HepG2 (cell line): ENCODE results near the gene CFAP54. TPM values are rescaled to one million over a fixed set of nuclear protein-coding genes. Genes with fewer than 3 reads are reported as not detected.

Experiments used
- ATAC-seq: fragments of 200-7000 bp; cut with Tn5 transposase; 3 replicates; pipeline ENCODE4 v1.9.1; 2020; ENCODE audit warnings: mild to moderate bottlenecking, moderate library complexity
- BruUV-seq: library from RNA; stranded (reverse); fragments of 400-500 nt; replicated peaks from 2 replicates; lab custom pipeline; 2021; lab: Mats Ljungman, UMichigan
- CTCF ChIA-PET: fragments of 300-600 bp; formaldehyde crosslinking; extraction: SDS; loops from one replicate; lab custom pipeline; 2021; ENCODE audit warnings: low total read pairs, inconsistent platforms, low intra/inter-chr PET ratio; lab: Yijun Ruan, JAX
- POLR2A ChIA-PET: fragments of 350-600 bp; sonication (Branson Sonifier 250); formaldehyde crosslinking; loops from one replicate; lab custom pipeline; 2020; ENCODE audit warnings: antibody characterized with exemption, inconsistent platforms; lab: Yijun Ruan, JAX
- DNase-seq: peaks from one replicate; pipeline ENCODE4 v3.0.0-alpha.2; 2015; ENCODE audit warnings: low spot score
- FAIRE-seq: peaks from 3 replicates; lab custom pipeline; 2011; peaks lifted over from hg19 to GRCh38; lab: Jason Lieb, UNC
- H2AFZ ChIP-seq: one replicate; pipeline ENCODE4 v1.6.1; 2011; ENCODE audit warnings: low read length, inconsistent platforms
- H3K27ac ChIP-seq: fragments of 300-600 bp; 3 replicates; pipeline ENCODE4 v1.8.0; 2011; ENCODE audit warnings: mixed run types, mild to moderate bottlenecking, mixed read lengths, low read length, inconsistent platforms; ENCODE audit not compliant: insufficient read depth; ENCODE audit errors: extremely low read length
- H3K27me3 ChIP-seq, 2 experiments: fragments of 200-600 bp in 1 of 2; 2 replicates in 1 of 2; 3 replicates in 1 of 2; pipeline versions ENCODE4 v1.6.0 to v1.8.0; 2011; ENCODE audit warnings: low read length in 2 of 2, mild to moderate bottlenecking in 2 of 2, moderate library complexity in 2 of 2, inconsistent platforms in 1 of 2; ENCODE audit not compliant: insufficient read depth in 2 of 2, control insufficient read depth in 1 of 2
- H3K36me3 ChIP-seq, 2 experiments: fragments of 200-600 bp in 1 of 2; replicated peaks in 1 of 2; 2 replicates in 1 of 2; 3 replicates in 1 of 2; pipeline versions ENCODE4 v1.5.1 to v1.8.0; 2011; ENCODE audit warnings: low read length in 2 of 2, inconsistent platforms in 1 of 2; ENCODE audit not compliant: insufficient read depth in 2 of 2, control insufficient read depth in 1 of 2
- H3K4me1 ChIP-seq: 2 replicates; pipeline ENCODE4 v1.5.1; 2012; ENCODE audit warnings: low read length, inconsistent platforms; ENCODE audit not compliant: insufficient read depth
- H3K4me2 ChIP-seq: 2 replicates; pipeline ENCODE4 v1.6.0; 2011; ENCODE audit warnings: low read depth, low read length, inconsistent platforms
- H3K4me3 ChIP-seq, 3 experiments: fragments of 200-600 bp in 1 of 3; sonication (generic), shearing (Covaris generic) in 1 of 3; replicated peaks in 1 of 3; 2 replicates each; pipeline ENCODE4 v1.5.1; 2011 to 2016; ENCODE audit warnings: low read length in 3 of 3, inconsistent platforms in 2 of 3, low read depth in 2 of 3, mild to moderate bottlenecking in 2 of 3, control low read depth in 1 of 3, mixed read lengths in 1 of 3; ENCODE audit not compliant: insufficient read depth in 1 of 3
- H3K79me2 ChIP-seq: one replicate; pipeline ENCODE4 v1.6.1; 2011; ENCODE audit warnings: low read length, inconsistent platforms; ENCODE audit not compliant: insufficient read depth
- H3K9ac ChIP-seq: 2 replicates; pipeline ENCODE4 v1.6.0; 2011; ENCODE audit warnings: mild to moderate bottlenecking, low read depth, low read length, inconsistent platforms; ENCODE audit not compliant: insufficient read depth
- H3K9me3 ChIP-seq: 2 replicates; pipeline ENCODE4 v1.5.1; 2012; ENCODE audit warnings: mild to moderate bottlenecking, low read length
- H4K20me1 ChIP-seq: 2 replicates; pipeline ENCODE4 v1.6.0; 2011; ENCODE audit warnings: inconsistent platforms, mild to moderate bottlenecking, low read length, moderate library complexity; ENCODE audit not compliant: insufficient read depth
- ATF7 ChIP-seq, 2 experiments: fragments of 450-650 bp in 1 of 2; sonication (generic) in 1 of 2; formaldehyde crosslinking in 1 of 2; IDR thresholded peaks; 2 replicates each; pipeline versions ENCODE4 v1.4.0 to v1.6.1; 2016 to 2020; ENCODE audit warnings: antibody characterized with exemption in 1 of 2, mild to moderate bottlenecking in 1 of 2, missing genetic modification reagents in 1 of 2
- CREB1 ChIP-seq, 2 experiments: fragments of 450-650 bp in 1 of 2; IDR thresholded peaks; 2 replicates each; pipeline ENCODE4 v1.6.1; 2016 to 2017; ENCODE audit warnings: control low read depth in 1 of 2, mild to moderate bottlenecking in 1 of 2, missing compliant biosample characterization in 1 of 2, missing genetic modification characterization in 1 of 2
- FOXK1 ChIP-seq: sonication (generic); formaldehyde crosslinking; IDR thresholded peaks from 2 replicates; pipeline ENCODE4 v1.4.0; 2020; ENCODE audit warnings: low read depth, missing genetic modification reagents, borderline replicate concordance
- GABPA ChIP-seq, 2 experiments: IDR thresholded peaks; 2 replicates each; pipeline ENCODE4 v1.6.1; 2011 to 2016; ENCODE audit warnings: low read depth in 2 of 2, low read length in 1 of 2, missing biosample characterization in 1 of 2, missing genetic modification characterization in 1 of 2
- KLF11 ChIP-seq: IDR thresholded peaks from 2 replicates; pipeline ENCODE4 v1.6.1; 2016; ENCODE audit warnings: missing compliant biosample characterization
- MEIS2 ChIP-seq: sonication (generic); formaldehyde crosslinking; IDR thresholded peaks from 2 replicates; pipeline ENCODE4 v1.9.0; 2021; ENCODE audit warnings: mild to moderate bottlenecking, missing genetic modification reagents
- PAF1 ChIP-seq: IDR thresholded peaks from 2 replicates; pipeline ENCODE4 v1.6.1; 2016; ENCODE audit warnings: missing genetic modification reagents, missing compliant biosample characterization
- POLR2AphosphoS2 ChIP-seq: IDR thresholded peaks from 2 replicates; pipeline ENCODE4 v1.6.1; 2011; ENCODE audit warnings: low read depth, low read length, improper control_type of control experiment
- SALL2 ChIP-seq: sonication (generic); formaldehyde crosslinking; IDR thresholded peaks from 2 replicates; pipeline ENCODE4 v1.8.1; 2023; ENCODE audit warnings: mild to moderate bottlenecking, missing genetic modification reagents, inconsistent platforms
- SIN3B ChIP-seq: fragments of 150-350 bp; IDR thresholded peaks from 2 replicates; pipeline ENCODE4 v1.6.1; 2014; ENCODE audit warnings: low read length
- ZBTB38 ChIP-seq: sonication (generic); formaldehyde crosslinking; IDR thresholded peaks from 2 replicates; pipeline ENCODE4 v1.5.1; 2020; ENCODE audit warnings: mild to moderate bottlenecking, missing genetic modification reagents
- ZNF510 ChIP-seq: sonication (generic); formaldehyde crosslinking; IDR thresholded peaks from 2 replicates; pipeline ENCODE4 v1.4.0; 2020; ENCODE audit warnings: low read depth, mild to moderate bottlenecking, missing genetic modification reagents
- ZNF644 ChIP-seq: IDR thresholded peaks from 2 replicates; pipeline ENCODE4 v1.6.1; 2016; ENCODE audit warnings: low read depth
- WGBS: methylation state at CpG from one replicate; pipeline ENCODE4 v1.1.6; 2017; ENCODE audit warnings: low lambda C conversion rate; 5-methylcytosine and 5-hydroxymethylcytosine counted together
- in situ Hi-C: cut with HindIII; loops from 2 replicates; pipeline ENCODE4 v1.10.0; 2017; ENCODE audit warnings: low pct_unique_long_range_greater_than_20kb; ENCODE audit not compliant: extremely low pct_ligation_motif_present
- intact Hi-C: fragments of 100-400 bp; cut with micrococcal nuclease; formaldehyde crosslinking; loops from one replicate; pipeline ENCODE4 v1.10.0; 2022; ENCODE audit not compliant: unreplicated experiment
- polyA plus RNA-seq, 8 experiments: library from polyadenylated mRNA; depleted of rRNA in 3 of 8; stranded (reverse) in 7 of 8; unstranded in 1 of 8; fragments of >200 nt; fragmentation: Illumina TruSeq in 4 of 8; extraction: Trizol in 4 of 8; gene quantifications; 2 replicates each; pipeline versions ENCODE4 v1.2.1 to v1.2.3, GENCODE V29; 2011 to 2016; ENCODE audit warnings: low read depth in 4 of 8, missing spikeins in 1 of 8, mixed read lengths in 1 of 8; ENCODE audit not compliant: insufficient read depth in 1 of 8
- total RNA-seq, 5 experiments: library from RNA; depleted of rRNA; stranded (reverse); fragments of >200 nt; fragmentation: Illumina TruSeq; extraction: Trizol; gene quantifications; 2 replicates each; pipeline ENCODE4 v1.2.3, GENCODE V29; 2016; ENCODE audit warnings: low read depth in 1 of 5
- TF ChIP-seq, protein P1 (sequence below): sonication (generic); formaldehyde crosslinking; IDR thresholded peaks from 2 replicates; pipeline ENCODE4 v1.8.1; 2023; ENCODE audit warnings: missing genetic modification reagents, mild to moderate bottlenecking, borderline replicate concordance
- TF ChIP-seq, protein P2 (sequence below): sonication (generic); formaldehyde crosslinking; conservative IDR thresholded peaks from 2 replicates; pipeline ENCODE4 v1.8.1; 2023; ENCODE audit warnings: missing genetic modification reagents

Gene CFAP54
- total and polyA plus RNA-seq, 2 of the 13 experiments (the other 11 are each of a cell fraction or from before 2014, with no cell fraction given) = not detected

DNA sequence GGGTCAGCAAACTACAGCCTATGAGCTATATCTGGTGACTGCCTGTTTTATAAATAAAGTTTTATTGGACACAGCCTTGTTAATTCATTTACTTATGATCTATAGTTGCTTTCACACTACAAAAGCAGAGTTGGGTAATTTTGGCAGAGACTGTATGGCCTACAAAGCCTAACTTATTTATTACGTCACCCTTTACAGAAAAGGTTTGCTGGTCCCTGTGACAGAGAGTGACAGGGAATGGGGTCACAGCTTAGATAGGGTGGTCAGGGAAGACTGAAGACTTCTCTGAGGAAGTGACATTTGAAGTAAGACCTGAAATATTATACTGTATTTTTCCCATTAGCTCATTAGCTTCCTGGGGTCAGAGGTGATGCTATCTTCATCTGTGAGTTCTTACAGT, 342.0 kb downstream of the CFAP54 start:
- Histone ChIP-seq H3K36me3 (no peaks in the 10 kb centered on the region), H2AFZ (no peak overlapping the region), H3K9me3 (no peaks in the 10 kb centered on the region), H3K4me1 (no peaks in the 10 kb centered on the region), H3K4me3 (no peak overlapping the region), H3K4me2 (no peak overlapping the region), H3K27me3 (no peaks in the 10 kb centered on the region; a peak in 1 of 5 replicates), H3K9ac (no peak overlapping the region), H4K20me1 (no peaks in the 10 kb centered on the region), H3K27ac (no peak overlapping the region), H3K79me2 (no peaks in the 10 kb centered on the region)
- WGBS = 23% methylated on average over 1 of the region's 1 CpG
- DNase-seq (no peak), FAIRE-seq (no peak), ATAC-seq (no peak)
- intact Hi-C loops = no loop called here
- POLR2A ChIA-PET = no interaction called here
- no peak for TF ChIP-seq PAF1
- peak; percentile 81 for TF ChIP-seq ATF7 (IDR thresholded peaks at IDR 0.05)
- TF ChIP-seq ATF7 (CRISPR knock-in tag; IDR thresholded peaks at IDR 0.05) = no peak
- no peak for TF ChIP-seq SALL2
- TF ChIP-seq POLR2AphosphoS2 = no peak
- TF ChIP-seq CREB1 (IDR thresholded peaks at IDR 0.05) = peak; percentile 61; the same call in 1 of the 2 replicates
- TF ChIP-seq CREB1 (CRISPR knock-in tag; IDR thresholded peaks at IDR 0.05) = no peak
- TF ChIP-seq MEIS2 (CRISPR knock-in tag) = no peak
- BruUV-seq = no TSS peak
- CTCF ChIA-PET = no interaction called here
- in situ Hi-C loops = no loop called here

DNA sequence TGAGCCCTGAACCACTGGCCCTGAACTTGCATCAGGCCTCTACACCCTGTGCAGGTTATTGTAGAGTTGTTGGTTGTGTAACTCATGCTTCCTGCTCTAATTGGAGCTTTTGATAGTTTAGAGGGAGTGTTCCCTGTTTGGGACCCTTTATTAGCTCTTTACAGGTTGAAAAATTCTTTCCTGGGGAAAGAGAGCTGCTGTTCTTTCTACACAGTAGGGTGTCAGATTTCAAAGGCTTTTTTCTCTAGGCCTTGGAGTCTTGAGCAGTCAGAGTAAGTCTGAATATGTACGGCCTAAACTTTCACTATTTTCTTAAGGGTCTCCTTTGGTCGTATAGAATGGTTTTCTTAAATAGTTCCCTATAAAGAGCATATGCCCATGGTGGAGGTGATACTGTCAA, 356.9 kb downstream of the CFAP54 start:
- POLR2A ChIA-PET = no interaction called here
- ATAC-seq = no peak
- Histone ChIP-seq H3K79me2 (no peaks in the 10 kb centered on the region), H3K4me3 (no peak overlapping the region), H3K36me3 (no peaks in the 10 kb centered on the region), H3K9me3 (no peaks in the 10 kb centered on the region), H2AFZ (no peak overlapping the region), H3K27ac (no peak overlapping the region), H3K4me2 (no peak overlapping the region), H3K27me3 (no peaks in the 10 kb centered on the region), H3K9ac (no peak overlapping the region), H4K20me1 (no peaks in the 10 kb centered on the region), H3K4me1 (no peaks in the 10 kb centered on the region)
- WGBS = 13% methylated on average over 2 of the region's 2 CpGs
- CTCF ChIA-PET = no interaction called here
- in situ Hi-C loops = no loop called here
- DNase-seq = no peak
- intact Hi-C loops = no loop called here
- FAIRE-seq = no peak
- TF ChIP-seq KLF11 (CRISPR knock-in tag) (no peak), FOXK1 (CRISPR knock-in tag) (no peak), GABPA (IDR thresholded peaks at IDR 0.05; ENCODE audit: low read depth, low read length) (no peak), GABPA (CRISPR knock-in tag; IDR thresholded peaks at IDR 0.05; ENCODE audit: low read depth) (no peak), ZNF644 (no peak), SIN3B (no peak), ZNF510 (CRISPR knock-in tag) (no peak), ZBTB38 (CRISPR knock-in tag) (no peak)
- TF ChIP-seq, protein P1, sequence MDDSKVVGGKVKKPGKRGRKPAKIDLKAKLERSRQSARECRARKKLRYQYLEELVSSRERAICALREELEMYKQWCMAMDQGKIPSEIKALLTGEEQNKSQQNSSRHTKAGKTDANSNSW (CRISPR knock-in tag) = no peak
- TF ChIP-seq, protein P2, sequence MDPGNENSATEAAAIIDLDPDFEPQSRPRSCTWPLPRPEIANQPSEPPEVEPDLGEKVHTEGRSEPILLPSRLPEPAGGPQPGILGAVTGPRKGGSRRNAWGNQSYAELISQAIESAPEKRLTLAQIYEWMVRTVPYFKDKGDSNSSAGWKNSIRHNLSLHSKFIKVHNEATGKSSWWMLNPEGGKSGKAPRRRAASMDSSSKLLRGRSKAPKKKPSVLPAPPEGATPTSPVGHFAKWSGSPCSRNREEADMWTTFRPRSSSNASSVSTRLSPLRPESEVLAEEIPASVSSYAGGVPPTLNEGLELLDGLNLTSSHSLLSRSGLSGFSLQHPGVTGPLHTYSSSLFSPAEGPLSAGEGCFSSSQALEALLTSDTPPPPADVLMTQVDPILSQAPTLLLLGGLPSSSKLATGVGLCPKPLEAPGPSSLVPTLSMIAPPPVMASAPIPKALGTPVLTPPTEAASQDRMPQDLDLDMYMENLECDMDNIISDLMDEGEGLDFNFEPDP (CRISPR knock-in tag) = no peak
- BruUV-seq = no TSS peak
